Dermis blood vessel endothelial cell (primary cell): Measurements from ENCODE around the gene CHTF8. TPM values are rescaled to one million over a fixed set of nuclear protein-coding genes. Genes with fewer than 3 reads are reported as not detected.

Experiments used
- DNase-seq: peaks from one replicate; pipeline ENCODE4 v3.0.0; 2010
- total RNA-seq: library from RNA; depleted of rRNA; stranded (reverse); fragments of >200 nt; gene quantifications from 2 replicates; pipeline ENCODE4 v1.2.3, GENCODE V29; 2014

The CHTF8 gene
- total RNA-seq, 1 donor from 2014 or later: 89.9 TPM

DNA sequence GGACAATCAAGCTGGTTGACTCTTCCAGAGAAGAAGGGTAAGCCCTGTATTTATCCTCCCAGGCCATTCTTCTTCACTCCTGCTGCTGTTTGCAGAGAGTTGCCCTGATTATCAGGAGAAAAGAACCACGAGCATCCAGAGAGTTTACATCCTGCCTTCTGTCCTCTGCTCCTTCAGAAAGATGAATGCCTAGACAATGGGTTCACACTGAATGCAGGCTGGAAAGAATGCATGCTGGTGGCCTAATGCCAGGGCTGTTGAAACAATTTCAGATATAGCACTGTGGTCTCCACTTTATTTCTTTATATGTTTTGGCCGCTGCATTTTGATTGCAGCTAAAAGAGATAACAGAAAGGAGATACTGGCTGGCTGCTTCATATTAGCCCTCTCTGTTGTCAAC lies 48.1 kb downstream of the CHTF8 start:
- DNase-seq: peak; percentile 58

GRCh38 chr16:69083306-69083941 lies 49.0 kb downstream of the CHTF8 start:
- DNase-seq: no peak

GRCh38 chr16:69079697-69080096 lies 52.7 kb downstream of the CHTF8 start:
- no peak for DNase-seq

DNA sequence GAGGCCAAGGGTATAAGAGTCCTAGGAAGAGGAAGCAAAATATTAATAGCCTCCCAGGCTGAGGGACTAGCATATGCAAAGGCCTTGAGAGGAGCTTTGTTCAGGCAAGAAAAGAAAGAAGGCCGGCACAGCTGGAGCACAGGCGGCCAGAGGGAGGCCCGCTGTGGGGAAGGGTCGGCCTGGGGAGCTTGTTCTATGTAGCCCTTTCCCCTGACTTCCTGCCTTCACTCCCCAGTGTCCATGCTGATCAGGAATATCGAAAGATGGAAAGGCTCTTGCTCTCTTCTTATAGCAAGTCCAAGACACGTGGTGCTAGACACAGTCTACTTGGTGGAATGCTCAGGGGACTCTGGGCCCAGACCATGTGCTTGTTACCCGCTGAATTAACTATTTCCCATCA lies 54.3 kb downstream of the CHTF8 start:
- no peak for DNase-seq

GRCh38 chr16:69077251-69077650 lies 55.1 kb downstream of the CHTF8 start:
- no peak for DNase-seq

GRCh38 chr16:69073181-69073702 lies 59.1 kb downstream of the CHTF8 start:
- peak; percentile 82 for DNase-seq

GRCh38 chr16:69072640-69072974 lies 59.8 kb downstream of the CHTF8 start:
- DNase-seq: no peak

- DNase-seq: no peak
Observed at GRCh38 chr16:69071036-69071435, 61.4 kb downstream of the CHTF8 start.

- no peak for DNase-seq
Observed at GRCh38 chr16:69069504-69069903, 62.9 kb downstream of the CHTF8 start.

Other genes starting within 250 kb of the CHTF8 start
- 3.6 and 4.5 TPM in 2 replicates for gene HAS3, start 26.9 kb downstream of the CHTF8 start, total RNA-seq
- 14.1 and 26.7 TPM in 2 replicates for gene UTP4, start 61 bp upstream of the CHTF8 start, total RNA-seq
- 91.0 and 185 TPM in 2 replicates for gene SNTB2, start 54.6 kb upstream of the CHTF8 start, total RNA-seq
- gene VPS4A, start 178.8 kb upstream of the CHTF8 start, total RNA-seq: 35.4 and 38.3 TPM in 2 replicates
- gene PDF, start 198.0 kb upstream of the CHTF8 start, total RNA-seq: 15.1 and 19.3 TPM in 2 replicates
- gene COG8, start 207.0 kb upstream of the CHTF8 start, total RNA-seq: 37.4 and 43.1 TPM in 2 replicates
- gene NIP7, start 207.2 kb upstream of the CHTF8 start, total RNA-seq: 25.6 and 27.4 TPM in 2 replicates
- 0.14 and 0.17 TPM in 2 replicates for gene TMED6, start 219.2 kb upstream of the CHTF8 start, total RNA-seq